Caco-2 (cell line): Measurements from ENCODE around the gene UBE3C. TPM values are rescaled to one million over a fixed set of nuclear protein-coding genes. Genes with fewer than 3 reads are reported as not detected.

Experiments used
- BruUV-seq: library from RNA; stranded (reverse); fragments of 400-500 nt; replicated peaks from 2 replicates; lab custom pipeline; 2021; lab: Mats Ljungman, UMichigan
- CTCF ChIA-PET: fragments of 300-600 bp; sonication (Branson Sonifier 250); formaldehyde crosslinking; loops from one replicate; lab custom pipeline; 2022; ENCODE audit warnings: antibody characterized with exemption; lab: Charles Lee
- POLR2A ChIA-PET: fragments of 300-600 bp; sonication (Branson Sonifier 250); formaldehyde crosslinking; loops from one replicate; lab custom pipeline; 2022; ENCODE audit warnings: antibody characterized with exemption; lab: Charles Lee
- DNase-seq, 2 experiments: peaks; one replicate each; pipeline versions ENCODE4 v3.0.0 to v3.0.0-alpha.2; 2020 to 2022
- H3K27me3 ChIP-seq: replicated peaks from 2 replicates; pipeline ENCODE4 v1.6.0; 2011; ENCODE audit warnings: low read length; ENCODE audit not compliant: control insufficient read depth, insufficient read depth
- H3K36me3 ChIP-seq: 2 replicates; pipeline ENCODE4 v1.5.1; 2011; ENCODE audit warnings: low read length; ENCODE audit not compliant: control insufficient read depth, insufficient read depth
- H3K4me1 ChIP-seq: fragments of 250-450 bp; sonication (Bioruptor Pico); 2 replicates; pipeline ENCODE4 v1.5.1; 2020; ENCODE audit warnings: mild to moderate bottlenecking
- H3K4me3 ChIP-seq: 2 replicates; pipeline ENCODE4 v1.5.1; 2011; ENCODE audit warnings: low read depth, mild to moderate bottlenecking, control low read depth, low read length
- H3K9me3 ChIP-seq: fragments of 250-450 bp; sonication (Bioruptor Pico); 2 replicates; pipeline ENCODE4 v1.5.1; 2020; ENCODE audit warnings: mild to moderate bottlenecking, moderate library complexity
- H3K27ac Mint-ChIP-seq: one replicate; pipeline ENCODE4 v1.8.0; 2022; ENCODE audit warnings: mixed read lengths; ENCODE audit not compliant: unreplicated experiment
- H3K27me3 Mint-ChIP-seq: one replicate; pipeline ENCODE4 v1.8.0; 2022; ENCODE audit warnings: mixed read lengths; ENCODE audit not compliant: insufficient read depth, unreplicated experiment
- H3K36me3 Mint-ChIP-seq: one replicate; pipeline ENCODE4 v1.8.0; 2022; ENCODE audit warnings: mild to moderate bottlenecking, mixed read lengths; ENCODE audit not compliant: insufficient read depth, unreplicated experiment
- H3K4me1 Mint-ChIP-seq: one replicate; pipeline ENCODE4 v1.8.0; 2022; ENCODE audit warnings: low read depth, mixed read lengths; ENCODE audit not compliant: unreplicated experiment
- H3K4me3 Mint-ChIP-seq: one replicate; pipeline ENCODE4 v1.8.0; 2022; ENCODE audit warnings: mild to moderate bottlenecking, moderate library complexity, mixed read lengths; ENCODE audit not compliant: unreplicated experiment
- H3K9me3 Mint-ChIP-seq: one replicate; pipeline ENCODE4 v1.8.0; 2022; ENCODE audit warnings: mixed read lengths; ENCODE audit not compliant: unreplicated experiment
- intact Hi-C: fragments of 100-400 bp; cut with micrococcal nuclease; formaldehyde crosslinking; loops from one replicate; pipeline ENCODE4 v1.10.0; 2022; ENCODE audit not compliant: unreplicated experiment
- total RNA-seq: library from RNA; stranded (reverse); gene quantifications from 2 replicates; pipeline ENCODE4 v1.2.3, GENCODE V29; 2022
- TF ChIP-seq, protein P1 (sequence below), 2 experiments: fragments of 200-600 bp in 1 of 2; IDR thresholded peaks; 1 replicate in 1 of 2; 2 replicates in 1 of 2; pipeline versions ENCODE4 v1.5.1 to v1.8.0; 2011 to 2022; ENCODE audit warnings: antibody characterized with exemption in 1 of 2, control low read depth in 1 of 2, inconsistent platforms in 1 of 2, low read depth in 1 of 2, low read length in 1 of 2, mild to moderate bottlenecking in 1 of 2, moderate library complexity in 1 of 2; ENCODE audit not compliant: insufficient read depth in 1 of 2, severe bottlenecking in 1 of 2, unreplicated experiment in 1 of 2

The UBE3C gene
- total RNA-seq, 1 experiment from 2014 or later = 76.1 TPM

DNA sequence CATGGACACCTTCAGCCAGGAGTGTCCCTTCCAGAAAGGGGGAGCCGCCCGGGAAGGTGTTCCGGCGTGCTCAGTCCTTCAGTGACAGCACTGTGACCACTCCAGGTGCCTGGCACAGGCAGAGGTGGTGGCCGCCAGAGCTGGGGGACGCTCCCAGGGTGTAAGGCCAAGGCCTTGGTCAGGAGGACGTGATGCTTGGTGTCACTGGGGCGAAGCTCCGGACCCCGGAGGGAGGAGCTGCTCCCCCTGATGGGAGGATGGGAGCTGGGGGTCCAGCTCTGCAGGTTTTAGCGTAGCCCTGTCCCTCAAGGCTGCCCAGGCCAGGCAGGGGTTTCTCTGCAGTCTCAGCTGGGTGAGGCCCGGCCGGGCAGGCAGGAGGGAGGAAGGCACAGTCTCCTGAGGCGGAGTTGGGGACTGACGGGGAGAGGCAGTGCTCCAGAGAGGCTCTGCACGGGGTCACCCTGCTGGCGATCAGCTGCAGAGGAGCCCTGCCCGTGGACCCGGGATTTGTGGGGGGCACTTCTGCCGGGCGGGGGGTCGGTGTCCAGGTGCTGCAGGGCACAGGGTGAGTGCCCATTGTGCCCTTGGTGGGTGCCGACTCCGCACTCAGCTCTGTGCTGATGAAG is 141.6 kb downstream of the UBE3C start:
- Histone ChIP-seq H3K36me3 (no peaks in the 10 kb centered on the region), H3K9me3 (peaks cover 6% of the 10 kb centered on the region), H3K4me3 (peak overlapping the region; percentile 71), H3K4me1 (peaks cover 14% of the 10 kb centered on the region), H3K27me3 (no peaks in the 10 kb centered on the region)
- Mint-ChIP-seq H3K9me3 (no peaks in the 10 kb centered on the region), H3K27ac (no peak overlapping the region), H3K4me1 (no peaks in the 10 kb centered on the region), H3K4me3 (peak overlapping the region; percentile 70), H3K27me3 (no peaks in the 10 kb centered on the region), H3K36me3 (peaks cover 10% of the 10 kb centered on the region)
- intact Hi-C loops = no loop called here
- BruUV-seq = no TSS peak
- TF ChIP-seq, protein P1, sequence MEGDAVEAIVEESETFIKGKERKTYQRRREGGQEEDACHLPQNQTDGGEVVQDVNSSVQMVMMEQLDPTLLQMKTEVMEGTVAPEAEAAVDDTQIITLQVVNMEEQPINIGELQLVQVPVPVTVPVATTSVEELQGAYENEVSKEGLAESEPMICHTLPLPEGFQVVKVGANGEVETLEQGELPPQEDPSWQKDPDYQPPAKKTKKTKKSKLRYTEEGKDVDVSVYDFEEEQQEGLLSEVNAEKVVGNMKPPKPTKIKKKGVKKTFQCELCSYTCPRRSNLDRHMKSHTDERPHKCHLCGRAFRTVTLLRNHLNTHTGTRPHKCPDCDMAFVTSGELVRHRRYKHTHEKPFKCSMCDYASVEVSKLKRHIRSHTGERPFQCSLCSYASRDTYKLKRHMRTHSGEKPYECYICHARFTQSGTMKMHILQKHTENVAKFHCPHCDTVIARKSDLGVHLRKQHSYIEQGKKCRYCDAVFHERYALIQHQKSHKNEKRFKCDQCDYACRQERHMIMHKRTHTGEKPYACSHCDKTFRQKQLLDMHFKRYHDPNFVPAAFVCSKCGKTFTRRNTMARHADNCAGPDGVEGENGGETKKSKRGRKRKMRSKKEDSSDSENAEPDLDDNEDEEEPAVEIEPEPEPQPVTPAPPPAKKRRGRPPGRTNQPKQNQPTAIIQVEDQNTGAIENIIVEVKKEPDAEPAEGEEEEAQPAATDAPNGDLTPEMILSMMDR (IDR thresholded peaks at IDR 0.05; ENCODE audit: insufficient read depth in 1 of 2, low read depth in 1 of 2, low read length in 1 of 2, severe bottlenecking in 1 of 2, unreplicated experiment in 1 of 2) = no peak
- ChIA-PET CTCF (no interaction called here), POLR2A (no interaction called here)
- no peak for DNase-seq

DNA sequence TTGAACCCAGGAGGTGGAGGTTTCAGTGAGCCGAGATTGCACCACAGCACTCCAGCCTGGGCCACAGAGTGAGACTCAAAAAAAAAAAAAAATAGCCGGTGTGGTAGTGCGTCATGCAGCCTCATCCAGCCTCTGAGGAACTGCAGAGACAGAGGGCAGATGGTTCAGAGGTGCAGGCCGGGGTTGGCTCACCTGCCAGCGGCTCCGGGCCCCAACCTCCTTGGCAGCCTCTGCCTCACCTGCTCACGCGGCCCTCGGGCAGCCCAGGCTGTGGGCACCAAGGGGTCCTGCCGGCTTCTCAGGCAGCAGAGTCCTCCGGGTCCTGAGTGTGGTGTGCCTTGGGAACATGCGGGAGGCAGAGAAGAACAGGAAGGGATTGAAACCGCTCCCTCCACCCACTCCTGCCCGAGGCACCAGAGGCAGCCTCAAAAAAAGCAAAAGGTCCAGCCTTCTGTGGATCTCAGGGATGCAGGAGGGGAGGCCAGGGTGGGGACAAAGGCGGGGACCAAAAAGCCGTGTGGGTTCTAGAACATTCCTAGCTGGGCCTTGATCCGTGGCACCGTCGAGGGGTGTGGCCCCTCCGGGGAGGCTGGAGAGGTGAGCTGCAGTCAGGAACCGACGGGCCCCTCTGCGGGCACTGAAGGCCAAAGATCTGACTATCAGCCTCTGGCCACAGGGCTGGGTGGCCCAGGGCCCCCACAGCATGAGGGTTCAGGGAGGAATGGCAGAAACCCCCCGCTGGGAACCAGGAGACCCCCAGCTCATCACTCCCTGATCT is 142.7 kb downstream of the UBE3C start:
- intact Hi-C loops = no loop called here
- no peaks in the 10 kb centered on the region for H3K27me3 ChIP-seq
- TF ChIP-seq, protein P1 (IDR thresholded peaks at IDR 0.05; ENCODE audit: insufficient read depth in 1 of 2, low read depth in 1 of 2, low read length in 1 of 2, severe bottlenecking in 1 of 2, unreplicated experiment in 1 of 2) = no peak
- peaks cover 14% of the 10 kb centered on the region for H3K4me1 ChIP-seq
- DNase-seq = no peak
- peaks cover 6% of the 10 kb centered on the region for H3K9me3 ChIP-seq
- no peaks in the 10 kb centered on the region for H3K4me1 Mint-ChIP-seq
- H3K4me3 ChIP-seq = no peak overlapping the region
- peaks cover 10% of the 10 kb centered on the region for H3K36me3 Mint-ChIP-seq
- no peaks in the 10 kb centered on the region for H3K9me3 Mint-ChIP-seq
- no peaks in the 10 kb centered on the region for H3K27me3 Mint-ChIP-seq
- ChIA-PET CTCF (no interaction called here), POLR2A (no interaction called here)
- no peaks in the 10 kb centered on the region for H3K36me3 ChIP-seq
- BruUV-seq = TSS peak; percentile 17
- no peak overlapping the region for H3K4me3 Mint-ChIP-seq
- no peak overlapping the region for H3K27ac Mint-ChIP-seq

DNA sequence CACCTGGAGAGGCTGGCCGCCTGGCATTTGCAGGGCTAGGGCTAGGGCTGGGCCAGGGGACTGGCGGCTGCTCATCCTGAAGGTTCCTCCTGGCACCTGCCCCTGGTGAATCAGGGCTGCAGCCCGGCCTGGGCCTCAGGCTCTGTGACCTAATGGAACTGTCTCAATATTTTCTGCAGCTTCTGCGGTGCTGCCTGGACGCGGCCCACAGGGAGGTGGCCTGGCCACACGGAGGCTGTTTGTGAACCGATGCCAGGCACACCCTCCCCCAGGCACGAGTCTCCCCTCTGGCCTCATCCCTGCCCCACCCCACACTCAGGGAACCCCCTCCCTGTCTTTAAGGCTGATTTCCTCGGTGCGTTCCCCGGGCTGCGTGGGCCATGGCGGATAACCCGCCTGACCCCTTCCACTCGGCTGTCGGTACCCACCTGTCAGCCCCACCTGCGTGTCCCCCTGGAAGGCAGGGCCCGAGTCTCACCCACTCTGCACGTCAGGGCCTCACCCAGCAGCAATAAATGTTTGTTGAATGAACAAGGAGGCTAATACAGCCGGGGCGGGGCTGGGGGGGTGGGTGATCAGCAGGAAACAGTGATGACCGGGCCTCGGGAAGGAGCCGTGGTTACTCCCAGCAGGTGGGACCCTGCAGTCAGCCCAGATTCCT is 143.5 kb downstream of the UBE3C start:
- CTCF ChIA-PET = no interaction called here
- no peaks in the 10 kb centered on the region for H3K9me3 Mint-ChIP-seq
- H3K4me1 Mint-ChIP-seq = no peaks in the 10 kb centered on the region
- no peak overlapping the region for H3K4me3 ChIP-seq
- no peak for DNase-seq
- H3K27ac Mint-ChIP-seq = no peak overlapping the region
- TF ChIP-seq, protein P1 (IDR thresholded peaks at IDR 0.05; ENCODE audit: insufficient read depth in 1 of 2, low read depth in 1 of 2, low read length in 1 of 2, severe bottlenecking in 1 of 2, unreplicated experiment in 1 of 2) = no peak
- H3K36me3 ChIP-seq = no peaks in the 10 kb centered on the region
- peaks cover 10% of the 10 kb centered on the region for H3K36me3 Mint-ChIP-seq
- H3K4me1 ChIP-seq = peaks cover 14% of the 10 kb centered on the region
- H3K9me3 ChIP-seq = peaks cover 6% of the 10 kb centered on the region
- H3K4me3 Mint-ChIP-seq = peak overlapping the region; percentile 31
- no peaks in the 10 kb centered on the region for H3K27me3 ChIP-seq
- POLR2A ChIA-PET = no interaction called here
- intact Hi-C loops = no loop called here
- no TSS peak for BruUV-seq
- no peaks in the 10 kb centered on the region for H3K27me3 Mint-ChIP-seq
